HG03439 (cell line): ENCODE results near the gene APCDD1L.
"Not testable (repeated sequence)": the region's sequence is repeated elsewhere in the genome, so short reads cannot be mapped to it uniquely, and the experiment has no call there.

Experiments used
- ATAC-seq: cut with Tn5 transposase; IDR thresholded peaks from one replicate; pipeline ENCODE4 v1.9.1; 2021; ENCODE audit warnings: mild to moderate bottlenecking, moderate library complexity; ENCODE audit not compliant: unreplicated experiment

Gene APCDD1L

GRCh38 chr20:58518387-58518786 lies 3.2 kb upstream of the APCDD1L start:
- no peak for ATAC-seq

GRCh38 chr20:58514321-58515232 lies 622 bp downstream of the APCDD1L start:
- no peak for ATAC-seq

- ATAC-seq = no peak
These were observed 1.5 kb downstream of the APCDD1L start for GRCh38 chr20:58513580-58514285.

- ATAC-seq = no peak
These were observed 2.2 kb downstream of the APCDD1L start for GRCh38 chr20:58512808-58513552.

- ATAC-seq = no peak
These were observed 3.3 kb downstream of the APCDD1L start for GRCh38 chr20:58511861-58512260.

GRCh38 chr20:58511364-58511763 lies 3.8 kb downstream of the APCDD1L start:
- no peak for ATAC-seq

- no peak for ATAC-seq
These were observed 4.3 kb downstream of the APCDD1L start for GRCh38 chr20:58510921-58511320.

- ATAC-seq = no peak
These were observed 6.3 kb downstream of the APCDD1L start for GRCh38 chr20:58508762-58509395.

- ATAC-seq = not testable (repeated sequence)
These were observed 8.2 kb downstream of the APCDD1L start for GRCh38 chr20:58506999-58507398.

GRCh38 chr20:58504566-58504965 lies 10.6 kb downstream of the APCDD1L start:
- no peak for ATAC-seq

- no peak for ATAC-seq
These were observed 11.5 kb downstream of the APCDD1L start for GRCh38 chr20:58503668-58504067.

- ATAC-seq = no peak
These were observed 14.9 kb downstream of the APCDD1L start for GRCh38 chr20:58500256-58500655.

GRCh38 chr20:58498470-58499068 lies 16.6 kb downstream of the APCDD1L start:
- no peak for ATAC-seq

GRCh38 chr20:58497724-58498469 lies 17.3 kb downstream of the APCDD1L start:
- ATAC-seq = no peak

GRCh38 chr20:58497076-58497641 lies 18.0 kb downstream of the APCDD1L start:
- no peak for ATAC-seq

- ATAC-seq = no peak
These were observed 18.8 kb downstream of the APCDD1L start for GRCh38 chr20:58496429-58496769.

GRCh38 chr20:58495623-58496428 lies 19.4 kb downstream of the APCDD1L start:
- no peak for ATAC-seq

GRCh38 chr20:58494923-58495622 lies 20.1 kb downstream of the APCDD1L start:
- ATAC-seq = no peak
